Liver (tissue), 9 donors: Measurements from ENCODE around the gene RASGRF1. TPM values are rescaled to one million over a fixed set of nuclear protein-coding genes. Genes with fewer than 3 reads are reported as not detected.

ENCODE experiments used
- DNase-seq: peaks from one replicate; pipeline ENCODE4 v3.0.0-alpha.2; 2017; ENCODE audit warnings: low spot score
- H3K27ac ChIP-seq, 2 donors: one replicate each; pipeline ENCODE4 v1.7.0; 2013; ENCODE audit warnings: inconsistent platforms in 2 of 2, low read length in 2 of 2, control low read depth in 1 of 2, low read depth in 1 of 2, mild to moderate bottlenecking in 1 of 2
- H3K27me3 ChIP-seq, 4 donors: one replicate each; pipeline versions ENCODE4 v1.6.1 to v1.7.0; 2013; ENCODE audit warnings: low read length in 3 of 4, inconsistent platforms in 1 of 4, mild to moderate bottlenecking in 1 of 4, moderate library complexity in 1 of 4; ENCODE audit not compliant: control insufficient read depth in 4 of 4, insufficient read depth in 4 of 4
- H3K36me3 ChIP-seq, 4 donors: one replicate each; pipeline versions ENCODE4 v1.6.1 to v1.7.0; 2013; ENCODE audit warnings: low read length in 3 of 4, mild to moderate bottlenecking in 3 of 4, low read depth in 1 of 4, moderate library complexity in 1 of 4; ENCODE audit not compliant: control insufficient read depth in 4 of 4, insufficient read depth in 3 of 4
- H3K4me1 ChIP-seq, 4 donors: one replicate each; pipeline versions ENCODE4 v1.6.1 to v1.7.0; 2013; ENCODE audit warnings: low read length in 3 of 4, mild to moderate bottlenecking in 3 of 4, moderate library complexity in 1 of 4; ENCODE audit not compliant: control insufficient read depth in 4 of 4, insufficient read depth in 4 of 4
- H3K4me3 ChIP-seq, 3 donors: one replicate each; pipeline versions ENCODE4 v1.6.1 to v1.7.0; 2013; ENCODE audit warnings: low read length in 3 of 3, control low read depth in 1 of 3, low read depth in 1 of 3, mild to moderate bottlenecking in 1 of 3
- H3K9ac ChIP-seq, 2 donors: one replicate each; pipeline ENCODE4 v1.7.0; 2013; ENCODE audit warnings: low read length in 2 of 2, mild to moderate bottlenecking in 2 of 2, moderate library complexity in 2 of 2, control low read depth in 1 of 2, low read depth in 1 of 2
- H3K9me3 ChIP-seq, 4 donors: one replicate each; pipeline versions ENCODE4 v1.6.1 to v1.7.0; 2013; ENCODE audit warnings: low read length in 3 of 4; ENCODE audit not compliant: control insufficient read depth in 4 of 4
- ATF3 ChIP-seq: IDR thresholded peaks from 2 replicates; pipeline ENCODE4 v1.6.1; 2016; ENCODE audit warnings: antibody characterized with exemption
- EGR1 ChIP-seq, 2 donors: IDR thresholded peaks; 2 replicates each; pipeline ENCODE4 v1.6.1; 2016 to 2018; ENCODE audit warnings: antibody characterized with exemption in 2 of 2, low read depth in 2 of 2
- FOXA1 ChIP-seq: IDR thresholded peaks from 2 replicates; pipeline ENCODE4 v1.6.1; 2016; ENCODE audit warnings: antibody characterized with exemption
- FOXA2 ChIP-seq: IDR thresholded peaks from 2 replicates; pipeline ENCODE4 v1.6.1; 2016; ENCODE audit warnings: antibody characterized with exemption
- GABPA ChIP-seq, 2 donors: IDR thresholded peaks in 1 of 2; conservative IDR thresholded peaks in 1 of 2; 2 replicates each; pipeline ENCODE4 v1.6.1; 2016; ENCODE audit warnings: antibody characterized with exemption in 2 of 2, mild to moderate bottlenecking in 1 of 2, moderate library complexity in 1 of 2
- HNF4A ChIP-seq, 2 donors: conservative IDR thresholded peaks; 2 replicates each; pipeline ENCODE4 v1.6.1; 2016; ENCODE audit warnings: antibody characterized with exemption in 2 of 2, mild to moderate bottlenecking in 2 of 2
- HNF4G ChIP-seq: IDR thresholded peaks from 2 replicates; pipeline ENCODE4 v1.6.1; 2016; ENCODE audit warnings: antibody characterized with exemption
- JUND ChIP-seq, 2 donors: IDR thresholded peaks; 2 replicates each; pipeline ENCODE4 v1.6.1; 2016; ENCODE audit warnings: antibody characterized with exemption in 2 of 2
- NR2F2 ChIP-seq: IDR thresholded peaks from 2 replicates; pipeline ENCODE4 v1.6.1; 2016; ENCODE audit warnings: antibody characterized with exemption
- RAD21 ChIP-seq, 2 donors: IDR thresholded peaks; 2 replicates each; pipeline ENCODE4 v1.6.1; 2016; ENCODE audit warnings: antibody characterized with exemption in 2 of 2, mild to moderate bottlenecking in 2 of 2
- REST ChIP-seq: IDR thresholded peaks from 2 replicates; pipeline ENCODE4 v1.6.1; 2016; ENCODE audit warnings: antibody characterized with exemption, mild to moderate bottlenecking
- RXRA ChIP-seq, 2 donors: IDR thresholded peaks; 2 replicates each; pipeline ENCODE4 v1.6.1; 2017 to 2018; ENCODE audit warnings: antibody characterized with exemption in 2 of 2, mild to moderate bottlenecking in 1 of 2
- SP1 ChIP-seq: IDR thresholded peaks from 2 replicates; pipeline ENCODE4 v1.6.1; 2018; ENCODE audit warnings: antibody characterized with exemption, mild to moderate bottlenecking
- TAF1 ChIP-seq: conservative IDR thresholded peaks from 2 replicates; pipeline ENCODE4 v1.6.1; 2016; ENCODE audit warnings: antibody characterized with exemption, mild to moderate bottlenecking
- YY1 ChIP-seq: IDR thresholded peaks from 2 replicates; pipeline ENCODE4 v1.6.1; 2016; ENCODE audit warnings: antibody characterized with exemption, mild to moderate bottlenecking
- WGBS: extraction: QIAGEN DNeasy Blood & Tissue Kit; methylation state at CpG from one replicate; pipeline ENCODE4 v1.1.7; 2013; 5-methylcytosine and 5-hydroxymethylcytosine counted together
- polyA plus RNA-seq, 2 donors: library from polyadenylated mRNA; stranded (reverse) in 1 of 2; unstranded in 1 of 2; fragments of 200-250 nt in 1 of 2; fragments of >200 nt in 1 of 2; fragmentation: Nextera tagmentation in 1 of 2; extraction: Ambion mirVana in 1 of 2; gene quantifications; one replicate each; pipeline versions ENCODE4 v1.2.1 to v1.2.3, GENCODE V29; 2013 to 2015
- total RNA-seq, 2 donors: library from RNA; depleted of rRNA; stranded (reverse); fragments of >200 nt; gene quantifications; one replicate each; pipeline ENCODE4 v1.2.3, GENCODE V29; 2014
- TF ChIP-seq, protein P1 (sequence below): IDR thresholded peaks from 2 replicates; pipeline ENCODE4 v1.6.1; 2016; ENCODE audit warnings: antibody characterized with exemption
- TF ChIP-seq, protein P2 (sequence below): fragments of 150-350 bp; IDR thresholded peaks from 2 replicates; pipeline ENCODE4 v1.5.1; 2017; ENCODE audit warnings: improper control_type of control experiment, low read depth, low read length; ENCODE audit not compliant: missing input control
- TF ChIP-seq, protein P3 (sequence below): IDR thresholded peaks from 2 replicates; pipeline ENCODE4 v1.6.1; 2016; ENCODE audit warnings: antibody characterized with exemption
- donor health status: healthy.
- donor health status: healthy.
- donor health status: healthy.
- donor health status: healthy.
- donor health status: healthy.

RASGRF1 gene
- total and polyA plus RNA-seq, 4 donors = 0.28 TPM; not detected in 3

- Histone ChIP-seq H3K4me1 (peaks cover 9 to 31% (median 26%) of the 10 kb centered on the region in 4 donors), H3K27me3 (no peaks in the 10 kb centered on the region), H3K36me3 (no peaks in the 10 kb centered on the region), H3K4me3 (no peak overlapping the region), H3K9me3 (no peaks in the 10 kb centered on the region), H3K9ac (peak overlapping the region in 1 of 2 donors; percentile 39), H3K27ac (peak overlapping the region; percentile 84 to 92)
- WGBS = 35% methylated on average over 4 of the region's 4 CpGs
- TF ChIP-seq, protein P1, sequence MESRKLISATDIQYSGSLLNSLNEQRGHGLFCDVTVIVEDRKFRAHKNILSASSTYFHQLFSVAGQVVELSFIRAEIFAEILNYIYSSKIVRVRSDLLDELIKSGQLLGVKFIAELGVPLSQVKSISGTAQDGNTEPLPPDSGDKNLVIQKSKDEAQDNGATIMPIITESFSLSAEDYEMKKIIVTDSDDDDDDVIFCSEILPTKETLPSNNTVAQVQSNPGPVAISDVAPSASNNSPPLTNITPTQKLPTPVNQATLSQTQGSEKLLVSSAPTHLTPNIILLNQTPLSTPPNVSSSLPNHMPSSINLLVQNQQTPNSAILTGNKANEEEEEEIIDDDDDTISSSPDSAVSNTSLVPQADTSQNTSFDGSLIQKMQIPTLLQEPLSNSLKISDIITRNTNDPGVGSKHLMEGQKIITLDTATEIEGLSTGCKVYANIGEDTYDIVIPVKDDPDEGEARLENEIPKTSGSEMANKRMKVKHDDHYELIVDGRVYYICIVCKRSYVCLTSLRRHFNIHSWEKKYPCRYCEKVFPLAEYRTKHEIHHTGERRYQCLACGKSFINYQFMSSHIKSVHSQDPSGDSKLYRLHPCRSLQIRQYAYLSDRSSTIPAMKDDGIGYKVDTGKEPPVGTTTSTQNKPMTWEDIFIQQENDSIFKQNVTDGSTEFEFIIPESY = no peak
- TF ChIP-seq RXRA (IDR thresholded peaks at IDR 0.05) (peak; percentile 63 to 76), NR2F2 (no peak), HNF4G (no peak), EGR1 (IDR thresholded peaks at IDR 0.05; ENCODE audit: low read depth in 2 of 2) (no peak), REST (peak; percentile 59), TAF1 (no peak), SP1 (peak; percentile 71), YY1 (peak; percentile 64), JUND (IDR thresholded peaks at IDR 0.05) (peak; percentile 94 to 95), FOXA1 (peak; percentile 98), HNF4A (conservative IDR thresholded peaks at IDR 0.05) (peak; percentile 68 to 71), FOXA2 (peak; percentile 96), ATF3 (peak; percentile 97), RAD21 (IDR thresholded peaks at IDR 0.05) (peak; percentile 10 to 31), GABPA (IDR thresholded peaks at IDR 0.05 in 1 of 2, conservative IDR thresholded peaks at IDR 0.05 in 1 of 2) (no peak)
- TF ChIP-seq, protein P2, sequence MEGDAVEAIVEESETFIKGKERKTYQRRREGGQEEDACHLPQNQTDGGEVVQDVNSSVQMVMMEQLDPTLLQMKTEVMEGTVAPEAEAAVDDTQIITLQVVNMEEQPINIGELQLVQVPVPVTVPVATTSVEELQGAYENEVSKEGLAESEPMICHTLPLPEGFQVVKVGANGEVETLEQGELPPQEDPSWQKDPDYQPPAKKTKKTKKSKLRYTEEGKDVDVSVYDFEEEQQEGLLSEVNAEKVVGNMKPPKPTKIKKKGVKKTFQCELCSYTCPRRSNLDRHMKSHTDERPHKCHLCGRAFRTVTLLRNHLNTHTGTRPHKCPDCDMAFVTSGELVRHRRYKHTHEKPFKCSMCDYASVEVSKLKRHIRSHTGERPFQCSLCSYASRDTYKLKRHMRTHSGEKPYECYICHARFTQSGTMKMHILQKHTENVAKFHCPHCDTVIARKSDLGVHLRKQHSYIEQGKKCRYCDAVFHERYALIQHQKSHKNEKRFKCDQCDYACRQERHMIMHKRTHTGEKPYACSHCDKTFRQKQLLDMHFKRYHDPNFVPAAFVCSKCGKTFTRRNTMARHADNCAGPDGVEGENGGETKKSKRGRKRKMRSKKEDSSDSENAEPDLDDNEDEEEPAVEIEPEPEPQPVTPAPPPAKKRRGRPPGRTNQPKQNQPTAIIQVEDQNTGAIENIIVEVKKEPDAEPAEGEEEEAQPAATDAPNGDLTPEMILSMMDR = no peak
- TF ChIP-seq, protein P3, sequence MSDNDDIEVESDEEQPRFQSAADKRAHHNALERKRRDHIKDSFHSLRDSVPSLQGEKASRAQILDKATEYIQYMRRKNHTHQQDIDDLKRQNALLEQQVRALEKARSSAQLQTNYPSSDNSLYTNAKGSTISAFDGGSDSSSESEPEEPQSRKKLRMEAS = no peak
- DNase-seq = no peak
These were observed 138.7 kb downstream of the RASGRF1 start for GRCh38 chr15:78951841-78952238.
